GM12878 (cell line): ENCODE results near the gene CALN1. TPM values are rescaled to one million over a fixed set of nuclear protein-coding genes. Genes with fewer than 3 reads are reported as not detected.

Experiments
- ATAC-seq: fragments of 200-7000 bp; cut with Tn5 transposase; 3 replicates; pipeline ENCODE4 v1.9.1; 2020; ENCODE audit warnings: mild to moderate bottlenecking, moderate library complexity
- BruUV-seq: library from RNA; stranded (reverse); fragments of 400-500 nt; replicated peaks from 2 replicates; lab custom pipeline; 2021; lab: Mats Ljungman, UMichigan
- CTCF ChIA-PET: fragments of 300-600 bp; sonication (Branson Sonifier 250); formaldehyde crosslinking; extraction: SDS; loops from one replicate; lab custom pipeline; 2021; ENCODE audit warnings: inconsistent platforms; lab: Yijun Ruan, JAX
- POLR2A ChIA-PET: fragments of 350-600 bp; formaldehyde crosslinking; extraction: SDS; loops from one replicate; lab custom pipeline; 2021; ENCODE audit warnings: inconsistent platforms; lab: Charles Lee
- RAD21 ChIA-PET: fragments of 300-600 bp; sonication (Branson Sonifier 250); formaldehyde crosslinking; loops from one replicate; lab custom pipeline; 2023; ENCODE audit warnings: antibody characterized with exemption; ENCODE audit not compliant: unreplicated experiment; lab: Charles Lee
- SMC1A ChIA-PET: fragments of 300-600 bp; sonication (Branson Sonifier 250); formaldehyde crosslinking; loops from one replicate; lab custom pipeline; 2023; ENCODE audit not compliant: unreplicated experiment, uncharacterized antibody; lab: Charles Lee
- DNase-seq: peaks from one replicate; pipeline ENCODE4 v3.0.0-alpha.2; 2011; ENCODE audit warnings: low read depth, low spot score
- FAIRE-seq: peaks from 3 replicates; lab custom pipeline; 2011; peaks lifted over from hg19 to GRCh38; lab: Jason Lieb, UNC
- H2AFZ ChIP-seq: 2 replicates; pipeline ENCODE4 v1.6.0; 2011; ENCODE audit warnings: low read depth, low read length, control low read depth; ENCODE audit not compliant: control insufficient read depth
- H3K27ac ChIP-seq: 2 replicates; pipeline ENCODE4 v1.5.1; 2011; ENCODE audit warnings: control low read depth; ENCODE audit not compliant: control insufficient read depth, insufficient read depth
- H3K27me3 ChIP-seq, 2 experiments: replicated peaks in 1 of 2; 2 replicates each; pipeline versions ENCODE4 v1.6.0 to v1.6.1; 2011; ENCODE audit warnings: low read length in 1 of 2; ENCODE audit not compliant: control insufficient read depth in 2 of 2, insufficient read depth in 2 of 2
- H3K36me3 ChIP-seq, 2 experiments: 2 replicates each; pipeline ENCODE4 v1.5.1; 2011; ENCODE audit warnings: low read length in 1 of 2; ENCODE audit not compliant: control insufficient read depth in 2 of 2, insufficient read depth in 2 of 2
- H3K4me1 ChIP-seq: 2 replicates; pipeline ENCODE4 v1.6.1; 2011; ENCODE audit warnings: mild to moderate bottlenecking, low read length, moderate library complexity, mixed read lengths; ENCODE audit not compliant: control insufficient read depth, insufficient read depth
- H3K4me2 ChIP-seq: 2 replicates; pipeline ENCODE4 v1.6.0; 2011; ENCODE audit warnings: control low read depth; ENCODE audit not compliant: control insufficient read depth, insufficient read depth
- H3K4me3 ChIP-seq: fragments of 200-600 bp; sonication (generic); 2 replicates; pipeline ENCODE4 v1.5.1; 2016
- H3K79me2 ChIP-seq: 2 replicates; pipeline ENCODE4 v1.6.0; 2011; ENCODE audit warnings: low read length; ENCODE audit not compliant: control insufficient read depth, insufficient read depth
- H3K9ac ChIP-seq: 2 replicates; pipeline ENCODE4 v1.8.0; 2011; ENCODE audit warnings: low read length, control low read depth, mixed read lengths; ENCODE audit not compliant: control insufficient read depth, insufficient read depth
- H3K9me3 ChIP-seq: replicated peaks from 3 replicates; pipeline ENCODE4 v1.5.1; 2011; ENCODE audit warnings: mild to moderate bottlenecking, low read length; ENCODE audit not compliant: control insufficient read depth, insufficient read depth
- H4K20me1 ChIP-seq: 2 replicates; pipeline ENCODE4 v1.6.0; 2011; ENCODE audit not compliant: control insufficient read depth, insufficient read depth
- CBFB ChIP-seq: IDR thresholded peaks from 2 replicates; pipeline ENCODE4 v1.6.1; 2016; ENCODE audit warnings: antibody characterized with exemption, low read depth
- FOS ChIP-seq: IDR thresholded peaks from 3 replicates; pipeline ENCODE4 v1.6.1; 2011; ENCODE audit warnings: borderline replicate concordance; ENCODE audit not compliant: insufficient read length; ENCODE audit errors: extremely low read depth
- MEF2A ChIP-seq: IDR thresholded peaks from 2 replicates; pipeline ENCODE4 v1.6.1; 2011; ENCODE audit warnings: low read depth, mild to moderate bottlenecking, low read length, moderate library complexity; ENCODE audit not compliant: insufficient read depth
- MYC ChIP-seq: IDR thresholded peaks from 2 replicates; pipeline ENCODE4 v1.6.1; 2011; ENCODE audit warnings: mild to moderate bottlenecking, low read length, moderate library complexity, inconsistent platforms; ENCODE audit not compliant: insufficient read depth, insufficient replicate concordance, insufficient read length, severe bottlenecking
- RCOR1 ChIP-seq: conservative IDR thresholded peaks from 2 replicates; pipeline ENCODE4 v1.6.1; 2012; ENCODE audit warnings: low read depth, low read length, improper control_type of control experiment
- TAF1 ChIP-seq: IDR thresholded peaks from 2 replicates; pipeline ENCODE4 v1.6.1; 2011; ENCODE audit warnings: mild to moderate bottlenecking, low read depth, low read length, borderline replicate concordance
- WRNIP1 ChIP-seq: IDR thresholded peaks from 2 replicates; pipeline ENCODE4 v1.6.1; 2011; ENCODE audit warnings: low read depth, low read length, improper control_type of control experiment, borderline replicate concordance
- ZNF207 ChIP-seq: fragments of 450-650 bp; IDR thresholded peaks from 2 replicates; pipeline ENCODE4 v1.6.1; 2014; ENCODE audit warnings: antibody characterized with exemption, mild to moderate bottlenecking, borderline replicate concordance
- WGBS: methylation state at CpG from one replicate; pipeline ENCODE4 v1.1.6; 2016; ENCODE audit warnings: low lambda C conversion rate; ENCODE audit not compliant: insufficient replicate concordance, insufficient coverage; ENCODE audit errors: missing lambda C conversion rate; 5-methylcytosine and 5-hydroxymethylcytosine counted together
- in situ Hi-C: fragments of 300-500 bp; cut with MboI; formaldehyde crosslinking; loops from 9 replicates; pipeline ENCODE4 v1.14.3; 2018; ENCODE audit warnings: mixed read lengths
- intact Hi-C: fragments of 100-400 bp; cut with micrococcal nuclease; formaldehyde crosslinking; loops from one replicate; pipeline ENCODE4 v1.14.2; 2022; ENCODE audit not compliant: unreplicated experiment
- polyA plus RNA-seq, 11 experiments: library from polyadenylated mRNA; depleted of rRNA in 4 of 11; unstranded in 6 of 11; stranded (reverse) in 5 of 11; fragments of >200 nt; fragmentation: Nextera tagmentation in 4 of 11; fragmentation: Illumina TruSeq in 1 of 11; extraction: Ambion mirVana in 4 of 11; extraction: Trizol in 1 of 11; gene quantifications; 1 replicate in 1 of 11; 2 replicates in 10 of 11; pipeline versions ENCODE4 v1.2.1 to v1.2.3, GENCODE V29; 2011 to 2016; ENCODE audit warnings: inconsistent platforms in 2 of 11, missing spikeins in 2 of 11, low read depth in 1 of 11
- total RNA-seq, 4 experiments: library from RNA; depleted of rRNA in 3 of 4; stranded (reverse); fragments of >200 nt in 3 of 4; fragmentation: Illumina TruSeq in 1 of 4; extraction: Trizol in 1 of 4; gene quantifications; 2 replicates each; pipeline versions ENCODE4 v1.2.1 to v1.2.3, GENCODE V29; 2013 to 2021

Gene CALN1
- total and polyA plus RNA-seq, 10 of the 15 experiments (the other 5 are each of a cell fraction or from before 2014, with no cell fraction given) = 0.48 to 15.3 (median 1.6) TPM

DNA sequence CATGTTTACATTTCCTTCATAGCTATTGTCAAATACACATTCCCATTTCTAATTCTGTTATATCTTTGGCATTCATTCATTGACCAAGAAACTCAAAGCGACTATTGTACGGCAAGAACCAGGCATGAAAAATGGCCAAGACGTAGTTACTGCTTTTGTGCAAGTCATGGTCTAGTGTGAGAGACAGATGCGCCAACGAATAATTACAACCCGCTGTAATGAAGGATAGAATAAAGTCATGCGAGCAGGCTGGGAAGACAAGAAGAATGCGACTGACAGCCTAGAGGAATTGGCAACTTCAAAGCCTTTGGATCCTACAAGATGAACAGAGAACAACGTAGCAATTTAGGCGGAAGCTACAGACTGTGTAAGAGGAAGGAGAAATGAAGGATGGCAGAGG, 221.2 kb downstream of the CALN1 start (continued):
- no peak for TF ChIP-seq TAF1

DNA sequence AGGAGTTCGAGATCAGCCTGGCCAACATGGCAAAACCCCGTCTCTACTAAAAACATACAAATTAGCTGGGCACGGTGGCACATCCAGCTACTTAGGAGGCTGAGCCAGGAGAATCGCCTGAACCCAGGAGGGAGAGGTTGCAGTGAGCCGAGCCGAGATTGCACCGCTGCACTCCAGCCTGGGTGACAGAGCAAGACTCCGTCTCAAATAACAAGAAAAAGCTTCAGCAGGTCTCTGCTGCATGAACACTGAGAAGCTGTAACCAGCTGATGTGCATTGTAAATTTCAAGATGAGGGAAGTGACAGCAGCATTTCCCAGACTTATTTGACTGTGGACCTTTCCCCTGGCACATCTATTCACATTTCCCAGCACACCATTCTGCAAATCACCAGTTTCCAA, 222.0 kb downstream of the CALN1 start:
- TF ChIP-seq MEF2A = no peak
- no peak for TF ChIP-seq WRNIP1
- no peak for TF ChIP-seq FOS
- no peak for TF ChIP-seq MYC
- TF ChIP-seq CBFB = no peak
- TF ChIP-seq RCOR1 = no peak
- TF ChIP-seq ZNF207 = no peak
- DNase-seq (no peak), ATAC-seq (no peak), FAIRE-seq (no peak)
- Histone ChIP-seq H3K36me3 (no peaks in the 10 kb centered on the region), H3K27me3 (no peaks in the 10 kb centered on the region), H3K4me1 (no peaks in the 10 kb centered on the region), H3K9ac (no peak overlapping the region), H3K4me3 (no peak overlapping the region), H4K20me1 (no peaks in the 10 kb centered on the region), H3K27ac (no peak overlapping the region), H3K9me3 (no peaks in the 10 kb centered on the region), H2AFZ (no peak overlapping the region), H3K79me2 (no peaks in the 10 kb centered on the region), H3K4me2 (no peak overlapping the region)
- BruUV-seq = no TSS peak
- in situ Hi-C loops = no loop called here
- ChIA-PET RAD21 (no interaction called here), SMC1A (no interaction called here), POLR2A (no interaction called here), CTCF (interaction anchor here (0.7 kb wide), 1 partner anchor 705 kb away, joined by 3 read pairs; no protein-coding TSS in a partner anchor)
- intact Hi-C loops = no loop called here
- 22% methylated on average over 8 of the region's 8 CpGs for WGBS
